ENCODE data around the gene PTPRM. TPM values are rescaled to one million over a fixed set of nuclear protein-coding genes. Genes with fewer than 3 reads are reported as not detected.

The PTPRM gene
- total RNA-seq, 1 donor: 84.7 TPM

- no peak overlapping the region for H2AFZ ChIP-seq (ENCODE audit: low read length)
- peaks cover 4% of the 10 kb centered on the region for H3K79me2 ChIP-seq (ENCODE audit: insufficient read depth, low read length)
- no peak overlapping the region for H3K4me2 ChIP-seq (ENCODE audit: insufficient read depth, low read length)
- TF ChIP-seq CTCF (IDR thresholded peaks at IDR 0.05; ENCODE audit: extremely low read depth, low read depth, low read length): no peak
- H3K4me3 ChIP-seq (ENCODE audit: insufficient read depth, low read length): no peak overlapping the region
- H3K27me3 ChIP-seq (ENCODE audit: insufficient read depth, low read length): no peaks in the 10 kb centered on the region
- H3K4me1 ChIP-seq (ENCODE audit: insufficient read depth, low read length): peaks cover 11% of the 10 kb centered on the region
- H3K27ac ChIP-seq (ENCODE audit: low read depth, low read length): no peak overlapping the region
- H3K36me3 ChIP-seq (ENCODE audit: insufficient read depth, low read length): no peaks in the 10 kb centered on the region
- H3K9me3 ChIP-seq (ENCODE audit: low read depth, low read length): no peaks in the 10 kb centered on the region
- DNase-seq (ENCODE audit: insufficient read length, low spot score, missing footprints): no peak
- H4K20me1 ChIP-seq (ENCODE audit: insufficient read depth, low read length): peaks cover under 1% of the 10 kb centered on the region
Observed at GRCh38 chr18:7899078-7899477, 332.0 kb downstream of the PTPRM start.

- no peak overlapping the region for H3K27ac ChIP-seq (ENCODE audit: low read depth, low read length)
- H3K27me3 ChIP-seq (ENCODE audit: insufficient read depth, low read length): no peaks in the 10 kb centered on the region
- H3K36me3 ChIP-seq (ENCODE audit: insufficient read depth, low read length): no peaks in the 10 kb centered on the region
- no peak overlapping the region for H2AFZ ChIP-seq (ENCODE audit: low read length)
- peaks cover 5% of the 10 kb centered on the region for H4K20me1 ChIP-seq (ENCODE audit: insufficient read depth, low read length)
- DNase-seq (ENCODE audit: insufficient read length, low spot score, missing footprints): no peak
- H3K4me2 ChIP-seq (ENCODE audit: insufficient read depth, low read length): no peak overlapping the region
- peaks cover 6% of the 10 kb centered on the region for H3K79me2 ChIP-seq (ENCODE audit: insufficient read depth, low read length)
- no peak for TF ChIP-seq CTCF (IDR thresholded peaks at IDR 0.05; ENCODE audit: extremely low read depth, low read depth, low read length)
- peaks cover 18% of the 10 kb centered on the region for H3K4me1 ChIP-seq (ENCODE audit: insufficient read depth, low read length)
- no peak overlapping the region for H3K4me3 ChIP-seq (ENCODE audit: insufficient read depth, low read length)
- no peaks in the 10 kb centered on the region for H3K9me3 ChIP-seq (ENCODE audit: low read depth, low read length)
Observed at GRCh38 chr18:7900091-7900490, 333.0 kb downstream of the PTPRM start.

GRCh38 chr18:7901657-7902056 lies 334.5 kb downstream of the PTPRM start:
- H3K4me2 ChIP-seq (ENCODE audit: insufficient read depth, low read length): no peak overlapping the region
- DNase-seq (ENCODE audit: insufficient read length, low spot score, missing footprints): no peak
- peaks cover 18% of the 10 kb centered on the region for H3K4me1 ChIP-seq (ENCODE audit: insufficient read depth, low read length)
- no peak overlapping the region for H3K4me3 ChIP-seq (ENCODE audit: insufficient read depth, low read length)
- H3K36me3 ChIP-seq (ENCODE audit: insufficient read depth, low read length): no peaks in the 10 kb centered on the region
- H3K79me2 ChIP-seq (ENCODE audit: insufficient read depth, low read length): peaks cover 6% of the 10 kb centered on the region
- no peaks in the 10 kb centered on the region for H3K27me3 ChIP-seq (ENCODE audit: insufficient read depth, low read length)
- TF ChIP-seq CTCF (IDR thresholded peaks at IDR 0.05; ENCODE audit: extremely low read depth, low read depth, low read length): no peak
- H2AFZ ChIP-seq (ENCODE audit: low read length): no peak overlapping the region
- H3K27ac ChIP-seq (ENCODE audit: low read depth, low read length): no peak overlapping the region
- no peaks in the 10 kb centered on the region for H3K9me3 ChIP-seq (ENCODE audit: low read depth, low read length)
- peaks cover 5% of the 10 kb centered on the region for H4K20me1 ChIP-seq (ENCODE audit: insufficient read depth, low read length)

- Histone ChIP-seq H3K27ac (ENCODE audit: low read depth, low read length) (peak overlapping the region; percentile 17), H3K4me3 (ENCODE audit: insufficient read depth, low read length) (no peak overlapping the region), H3K79me2 (ENCODE audit: insufficient read depth, low read length) (peaks cover 6% of the 10 kb centered on the region), H2AFZ (ENCODE audit: low read length) (no peak overlapping the region), H3K27me3 (ENCODE audit: insufficient read depth, low read length) (no peaks in the 10 kb centered on the region), H3K4me1 (ENCODE audit: insufficient read depth, low read length) (peaks cover 15% of the 10 kb centered on the region), H3K36me3 (ENCODE audit: insufficient read depth, low read length) (no peaks in the 10 kb centered on the region), H3K9me3 (ENCODE audit: low read depth, low read length) (no peaks in the 10 kb centered on the region), H3K4me2 (ENCODE audit: insufficient read depth, low read length) (peak overlapping the region; percentile 15), H4K20me1 (ENCODE audit: insufficient read depth, low read length) (peaks cover 5% of the 10 kb centered on the region)
- TF ChIP-seq CTCF (IDR thresholded peaks at IDR 0.05; ENCODE audit: extremely low read depth, low read depth, low read length): no peak
- no peak for DNase-seq (ENCODE audit: insufficient read length, low spot score, missing footprints)
Observed at GRCh38 chr18:7902399-7902839, 335.3 kb downstream of the PTPRM start.

Measured in osteoblast (primary cell).